Measurements from ENCODE around the gene USPL1.

DNA sequence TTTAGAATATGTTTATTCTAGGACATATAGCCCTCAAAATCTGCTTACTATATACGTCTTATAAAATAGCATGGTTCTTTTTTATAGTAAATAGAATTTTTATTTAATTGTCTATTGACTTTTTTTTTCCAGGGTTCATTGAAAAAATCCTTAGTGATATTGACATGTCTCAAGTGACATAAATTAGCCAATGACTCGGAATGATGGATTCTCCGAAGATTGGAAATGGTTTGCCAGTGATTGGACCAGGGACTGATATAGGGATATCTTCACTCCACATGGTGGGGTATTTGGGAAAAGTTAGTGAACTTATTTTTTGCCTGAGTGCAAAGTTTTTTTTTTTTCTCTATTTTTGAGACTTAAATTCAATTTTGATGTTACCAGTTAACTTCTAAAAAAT lies 3.2 kb downstream of the USPL1 start:
- no peak for TF ChIP-seq CTCF (IDR thresholded peaks at IDR 0.05)
- TF ChIP-seq ZFX (IDR thresholded peaks at IDR 0.05; ENCODE audit: borderline replicate concordance), result no peak

Data from 22Rv1 (cell line).